Liver (tissue), 9 donors: ENCODE measurements around the gene TMEM53. TPM values are rescaled to one million over a fixed set of nuclear protein-coding genes. Genes with fewer than 3 reads are reported as not detected.

ENCODE experiments used
- DNase-seq: peaks from one replicate; pipeline ENCODE4 v3.0.0-alpha.2; 2017; ENCODE audit warnings: low spot score
- H3K27ac ChIP-seq, 2 donors: one replicate each; pipeline ENCODE4 v1.7.0; 2013; ENCODE audit warnings: inconsistent platforms in 2 of 2, low read length in 2 of 2, control low read depth in 1 of 2, low read depth in 1 of 2, mild to moderate bottlenecking in 1 of 2
- H3K27me3 ChIP-seq, 4 donors: one replicate each; pipeline versions ENCODE4 v1.6.1 to v1.7.0; 2013; ENCODE audit warnings: low read length in 3 of 4, inconsistent platforms in 1 of 4, mild to moderate bottlenecking in 1 of 4, moderate library complexity in 1 of 4; ENCODE audit not compliant: control insufficient read depth in 4 of 4, insufficient read depth in 4 of 4
- H3K36me3 ChIP-seq, 4 donors: one replicate each; pipeline versions ENCODE4 v1.6.1 to v1.7.0; 2013; ENCODE audit warnings: low read length in 3 of 4, mild to moderate bottlenecking in 3 of 4, low read depth in 1 of 4, moderate library complexity in 1 of 4; ENCODE audit not compliant: control insufficient read depth in 4 of 4, insufficient read depth in 3 of 4
- H3K4me1 ChIP-seq, 4 donors: one replicate each; pipeline versions ENCODE4 v1.6.1 to v1.7.0; 2013; ENCODE audit warnings: low read length in 3 of 4, mild to moderate bottlenecking in 3 of 4, moderate library complexity in 1 of 4; ENCODE audit not compliant: control insufficient read depth in 4 of 4, insufficient read depth in 4 of 4
- H3K4me3 ChIP-seq, 3 donors: one replicate each; pipeline versions ENCODE4 v1.6.1 to v1.7.0; 2013; ENCODE audit warnings: low read length in 3 of 3, control low read depth in 1 of 3, low read depth in 1 of 3, mild to moderate bottlenecking in 1 of 3
- H3K9ac ChIP-seq, 2 donors: one replicate each; pipeline ENCODE4 v1.7.0; 2013; ENCODE audit warnings: low read length in 2 of 2, mild to moderate bottlenecking in 2 of 2, moderate library complexity in 2 of 2, control low read depth in 1 of 2, low read depth in 1 of 2
- H3K9me3 ChIP-seq, 4 donors: one replicate each; pipeline versions ENCODE4 v1.6.1 to v1.7.0; 2013; ENCODE audit warnings: low read length in 3 of 4; ENCODE audit not compliant: control insufficient read depth in 4 of 4
- EGR1 ChIP-seq, 2 donors: IDR thresholded peaks; 2 replicates each; pipeline ENCODE4 v1.6.1; 2016 to 2018; ENCODE audit warnings: antibody characterized with exemption in 2 of 2, low read depth in 2 of 2
- FOXA1 ChIP-seq: IDR thresholded peaks from 2 replicates; pipeline ENCODE4 v1.6.1; 2016; ENCODE audit warnings: antibody characterized with exemption
- GABPA ChIP-seq, 2 donors: IDR thresholded peaks in 1 of 2; conservative IDR thresholded peaks in 1 of 2; 2 replicates each; pipeline ENCODE4 v1.6.1; 2016; ENCODE audit warnings: antibody characterized with exemption in 2 of 2, mild to moderate bottlenecking in 1 of 2, moderate library complexity in 1 of 2
- HNF4A ChIP-seq, 2 donors: conservative IDR thresholded peaks; 2 replicates each; pipeline ENCODE4 v1.6.1; 2016; ENCODE audit warnings: antibody characterized with exemption in 2 of 2, mild to moderate bottlenecking in 2 of 2
- HNF4G ChIP-seq: IDR thresholded peaks from 2 replicates; pipeline ENCODE4 v1.6.1; 2016; ENCODE audit warnings: antibody characterized with exemption
- JUND ChIP-seq, 2 donors: IDR thresholded peaks; 2 replicates each; pipeline ENCODE4 v1.6.1; 2016; ENCODE audit warnings: antibody characterized with exemption in 2 of 2
- RAD21 ChIP-seq, 2 donors: IDR thresholded peaks; 2 replicates each; pipeline ENCODE4 v1.6.1; 2016; ENCODE audit warnings: antibody characterized with exemption in 2 of 2, mild to moderate bottlenecking in 2 of 2
- TAF1 ChIP-seq: conservative IDR thresholded peaks from 2 replicates; pipeline ENCODE4 v1.6.1; 2016; ENCODE audit warnings: antibody characterized with exemption, mild to moderate bottlenecking
- WGBS: extraction: QIAGEN DNeasy Blood & Tissue Kit; methylation state at CpG from one replicate; pipeline ENCODE4 v1.1.7; 2013; 5-methylcytosine and 5-hydroxymethylcytosine counted together
- polyA plus RNA-seq, 2 donors: library from polyadenylated mRNA; stranded (reverse) in 1 of 2; unstranded in 1 of 2; fragments of 200-250 nt in 1 of 2; fragments of >200 nt in 1 of 2; fragmentation: Nextera tagmentation in 1 of 2; extraction: Ambion mirVana in 1 of 2; gene quantifications; one replicate each; pipeline versions ENCODE4 v1.2.1 to v1.2.3, GENCODE V29; 2013 to 2015
- total RNA-seq, 2 donors: library from RNA; depleted of rRNA; stranded (reverse); fragments of >200 nt; gene quantifications; one replicate each; pipeline ENCODE4 v1.2.3, GENCODE V29; 2014
- TF ChIP-seq, protein P1 (sequence below): IDR thresholded peaks from 2 replicates; pipeline ENCODE4 v1.6.1; 2016; ENCODE audit warnings: antibody characterized with exemption
- TF ChIP-seq, protein P2 (sequence below): fragments of 150-350 bp; IDR thresholded peaks from 2 replicates; pipeline ENCODE4 v1.5.1; 2017; ENCODE audit warnings: improper control_type of control experiment, low read depth, low read length; ENCODE audit not compliant: missing input control
- TF ChIP-seq, protein P3 (sequence below): IDR thresholded peaks from 2 replicates; pipeline ENCODE4 v1.6.1; 2016; ENCODE audit warnings: antibody characterized with exemption, mild to moderate bottlenecking
- TF ChIP-seq, protein P4 (sequence below): IDR thresholded peaks from 2 replicates; pipeline ENCODE4 v1.6.1; 2016; ENCODE audit warnings: antibody characterized with exemption
- donor health status: healthy.
- donor health status: healthy.
- donor health status: healthy.
- donor health status: healthy.
- donor health status: healthy.

Gene TMEM53
- total and polyA plus RNA-seq, 4 donors, result 9.9 to 89.2 (median 29.4) TPM

DNA sequence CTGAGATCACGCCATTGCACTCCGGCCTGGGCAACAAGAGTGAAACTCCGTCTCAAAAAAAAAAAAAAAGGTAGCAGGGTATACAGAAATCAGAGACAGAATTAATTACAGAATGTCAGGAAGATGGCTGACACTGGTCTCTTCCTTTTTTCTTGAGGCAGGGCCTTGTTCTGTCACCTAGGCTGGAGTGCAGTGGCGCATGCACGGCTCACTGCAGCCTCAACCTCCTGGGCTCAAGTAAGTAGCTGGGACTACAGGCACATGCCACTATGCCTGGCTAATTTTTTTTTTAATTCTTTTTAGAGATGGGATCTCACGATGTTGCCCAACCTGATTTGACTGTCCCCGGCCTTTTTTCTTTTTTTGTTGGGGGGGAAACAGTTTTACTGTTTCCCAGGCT is 40.3 kb upstream of the TMEM53 start:
- Histone ChIP-seq H3K27me3 (no peaks in the 10 kb centered on the region), H3K9ac (no peak overlapping the region), H3K27ac (no peak overlapping the region), H3K4me1 (peaks cover 0 to 7% (median 0%) of the 10 kb centered on the region in 4 donors), H3K9me3 (no peaks in the 10 kb centered on the region), H3K36me3 (no peaks in the 10 kb centered on the region), H3K4me3 (no peak overlapping the region)
- no peak for DNase-seq
- WGBS, result 89% methylated on average over 7 of the region's 7 CpGs
- TF ChIP-seq, protein P1, sequence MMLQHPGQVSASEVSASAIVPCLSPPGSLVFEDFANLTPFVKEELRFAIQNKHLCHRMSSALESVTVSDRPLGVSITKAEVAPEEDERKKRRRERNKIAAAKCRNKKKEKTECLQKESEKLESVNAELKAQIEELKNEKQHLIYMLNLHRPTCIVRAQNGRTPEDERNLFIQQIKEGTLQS, result no peak
- TF ChIP-seq FOXA1, result no peak
- TF ChIP-seq RAD21 (IDR thresholded peaks at IDR 0.05), result no peak
- no peak for TF ChIP-seq GABPA (IDR thresholded peaks at IDR 0.05 in 1 of 2, conservative IDR thresholded peaks at IDR 0.05 in 1 of 2)
- TF ChIP-seq HNF4A (conservative IDR thresholded peaks at IDR 0.05), result no peak
- TF ChIP-seq JUND (IDR thresholded peaks at IDR 0.05), result no peak
- TF ChIP-seq, protein P2, sequence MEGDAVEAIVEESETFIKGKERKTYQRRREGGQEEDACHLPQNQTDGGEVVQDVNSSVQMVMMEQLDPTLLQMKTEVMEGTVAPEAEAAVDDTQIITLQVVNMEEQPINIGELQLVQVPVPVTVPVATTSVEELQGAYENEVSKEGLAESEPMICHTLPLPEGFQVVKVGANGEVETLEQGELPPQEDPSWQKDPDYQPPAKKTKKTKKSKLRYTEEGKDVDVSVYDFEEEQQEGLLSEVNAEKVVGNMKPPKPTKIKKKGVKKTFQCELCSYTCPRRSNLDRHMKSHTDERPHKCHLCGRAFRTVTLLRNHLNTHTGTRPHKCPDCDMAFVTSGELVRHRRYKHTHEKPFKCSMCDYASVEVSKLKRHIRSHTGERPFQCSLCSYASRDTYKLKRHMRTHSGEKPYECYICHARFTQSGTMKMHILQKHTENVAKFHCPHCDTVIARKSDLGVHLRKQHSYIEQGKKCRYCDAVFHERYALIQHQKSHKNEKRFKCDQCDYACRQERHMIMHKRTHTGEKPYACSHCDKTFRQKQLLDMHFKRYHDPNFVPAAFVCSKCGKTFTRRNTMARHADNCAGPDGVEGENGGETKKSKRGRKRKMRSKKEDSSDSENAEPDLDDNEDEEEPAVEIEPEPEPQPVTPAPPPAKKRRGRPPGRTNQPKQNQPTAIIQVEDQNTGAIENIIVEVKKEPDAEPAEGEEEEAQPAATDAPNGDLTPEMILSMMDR, result no peak
- no peak for TF ChIP-seq TAF1
- TF ChIP-seq, protein P3, sequence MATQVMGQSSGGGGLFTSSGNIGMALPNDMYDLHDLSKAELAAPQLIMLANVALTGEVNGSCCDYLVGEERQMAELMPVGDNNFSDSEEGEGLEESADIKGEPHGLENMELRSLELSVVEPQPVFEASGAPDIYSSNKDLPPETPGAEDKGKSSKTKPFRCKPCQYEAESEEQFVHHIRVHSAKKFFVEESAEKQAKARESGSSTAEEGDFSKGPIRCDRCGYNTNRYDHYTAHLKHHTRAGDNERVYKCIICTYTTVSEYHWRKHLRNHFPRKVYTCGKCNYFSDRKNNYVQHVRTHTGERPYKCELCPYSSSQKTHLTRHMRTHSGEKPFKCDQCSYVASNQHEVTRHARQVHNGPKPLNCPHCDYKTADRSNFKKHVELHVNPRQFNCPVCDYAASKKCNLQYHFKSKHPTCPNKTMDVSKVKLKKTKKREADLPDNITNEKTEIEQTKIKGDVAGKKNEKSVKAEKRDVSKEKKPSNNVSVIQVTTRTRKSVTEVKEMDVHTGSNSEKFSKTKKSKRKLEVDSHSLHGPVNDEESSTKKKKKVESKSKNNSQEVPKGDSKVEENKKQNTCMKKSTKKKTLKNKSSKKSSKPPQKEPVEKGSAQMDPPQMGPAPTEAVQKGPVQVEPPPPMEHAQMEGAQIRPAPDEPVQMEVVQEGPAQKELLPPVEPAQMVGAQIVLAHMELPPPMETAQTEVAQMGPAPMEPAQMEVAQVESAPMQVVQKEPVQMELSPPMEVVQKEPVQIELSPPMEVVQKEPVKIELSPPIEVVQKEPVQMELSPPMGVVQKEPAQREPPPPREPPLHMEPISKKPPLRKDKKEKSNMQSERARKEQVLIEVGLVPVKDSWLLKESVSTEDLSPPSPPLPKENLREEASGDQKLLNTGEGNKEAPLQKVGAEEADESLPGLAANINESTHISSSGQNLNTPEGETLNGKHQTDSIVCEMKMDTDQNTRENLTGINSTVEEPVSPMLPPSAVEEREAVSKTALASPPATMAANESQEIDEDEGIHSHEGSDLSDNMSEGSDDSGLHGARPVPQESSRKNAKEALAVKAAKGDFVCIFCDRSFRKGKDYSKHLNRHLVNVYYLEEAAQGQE, result no peak
- no peak for TF ChIP-seq HNF4G
- TF ChIP-seq, protein P4, sequence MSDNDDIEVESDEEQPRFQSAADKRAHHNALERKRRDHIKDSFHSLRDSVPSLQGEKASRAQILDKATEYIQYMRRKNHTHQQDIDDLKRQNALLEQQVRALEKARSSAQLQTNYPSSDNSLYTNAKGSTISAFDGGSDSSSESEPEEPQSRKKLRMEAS, result no peak

DNA sequence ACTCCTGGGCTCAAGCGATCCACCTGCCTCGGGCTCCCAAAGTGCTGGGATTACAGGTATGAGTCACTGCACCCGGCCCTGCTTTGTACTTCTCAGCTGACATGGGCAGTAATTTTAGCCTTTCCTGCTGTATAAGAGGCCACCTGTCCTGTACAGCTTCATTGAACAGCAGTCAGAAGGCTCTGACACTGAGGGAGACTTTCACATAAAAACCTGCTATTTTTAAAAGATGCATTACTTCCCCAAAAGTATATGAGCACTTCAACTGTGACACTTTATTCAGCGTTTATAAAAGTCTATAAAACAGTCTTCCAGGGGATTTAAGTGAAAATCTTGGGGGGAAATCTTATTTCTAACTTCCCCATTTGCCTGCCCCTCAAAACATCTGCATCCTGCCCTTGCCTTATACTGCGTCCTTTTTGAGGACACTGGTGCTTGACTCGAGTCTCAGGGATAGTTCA is 39.1 kb upstream of the TMEM53 start:
- H3K27ac ChIP-seq, result no peak overlapping the region
- peaks cover 0 to 1% (median 0%) of the 10 kb centered on the region in 4 donors for H3K9me3 ChIP-seq
- no peaks in the 10 kb centered on the region for H3K27me3 ChIP-seq
- TF ChIP-seq HNF4G (no peak), JUND (IDR thresholded peaks at IDR 0.05) (no peak), EGR1 (IDR thresholded peaks at IDR 0.05; ENCODE audit: low read depth in 2 of 2) (no peak)
- no peak overlapping the region for H3K4me3 ChIP-seq
- no peak overlapping the region for H3K9ac ChIP-seq
- peaks cover 0 to 7% (median 0%) of the 10 kb centered on the region in 4 donors for H3K4me1 ChIP-seq
- H3K36me3 ChIP-seq, result no peaks in the 10 kb centered on the region
- 72% methylated on average over 6 of the region's 6 CpGs for WGBS
- DNase-seq, result no peak
